Astrocyte (in vitro differentiated cells and primary cell): ENCODE data around the gene P3H4.

Experiments used
- CTCF ChIP-seq: IDR thresholded peaks from 2 replicates; pipeline ENCODE4 v1.5.1; 2011; ENCODE audit warnings: low read depth, mild to moderate bottlenecking, inconsistent platforms, low read length, moderate library complexity; ENCODE audit not compliant: insufficient read depth
- EZH2 ChIP-seq: IDR thresholded peaks from 2 replicates; pipeline ENCODE4 v1.6.1; 2012; ENCODE audit warnings: mild to moderate bottlenecking, low read length, inconsistent platforms; ENCODE audit not compliant: insufficient read depth

- TF ChIP-seq CTCF (no peak), EZH2 (no peak)
Measured at GRCh38 chr17:41821776-41822175, 10.0 kb upstream of the P3H4 start.
